ENCODE results near the gene RTEL1.

Gene RTEL1

DNA sequence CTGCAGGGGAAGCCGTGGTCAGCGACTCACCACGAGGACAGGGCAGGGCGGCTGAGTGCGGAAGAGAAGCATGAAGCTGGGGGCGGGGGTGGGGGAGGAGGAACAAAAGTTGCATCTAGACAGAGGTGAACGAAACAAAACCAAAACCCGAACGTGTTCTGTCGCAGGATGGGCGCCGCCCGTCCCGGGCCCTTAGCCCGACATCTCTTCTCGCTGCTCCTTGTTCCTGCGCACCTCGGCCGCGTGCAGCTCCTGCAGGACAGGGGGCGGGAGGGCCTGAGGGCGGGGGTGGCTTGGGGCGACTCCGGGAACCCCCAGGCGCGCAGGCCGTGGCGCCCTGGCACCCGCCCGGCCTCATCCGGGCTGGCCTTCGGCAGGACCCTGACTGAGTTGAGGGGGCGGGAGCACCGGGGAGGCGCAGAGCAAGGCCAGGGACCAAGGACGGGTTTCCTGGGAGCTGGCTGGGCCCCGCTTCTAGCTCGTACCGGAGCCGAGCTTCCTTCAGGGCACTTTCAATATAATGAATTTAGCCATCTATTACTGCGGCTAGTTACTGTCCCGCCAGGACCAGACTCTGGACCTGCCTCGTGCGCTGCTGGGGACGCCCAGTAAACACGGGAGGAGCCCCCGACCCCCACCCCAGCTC is 16.8 kb upstream of the RTEL1 start:
- H2AFZ ChIP-seq (ENCODE audit: low read length), result peak overlapping the region; percentile 91
- H3F3A ChIP-seq (ENCODE audit: insufficient read depth, low read length), result peaks cover 10% of the 10 kb centered on the region; the same call in 1 of the 2 replicates
- no peaks in the 10 kb centered on the region for H3K36me3 ChIP-seq (replicated peaks; ENCODE audit: insufficient read depth, low read length)
- no peaks in the 10 kb centered on the region for H4K20me1 ChIP-seq (ENCODE audit: insufficient read depth, low read length)
- peak overlapping the region; percentile 88 for H3K4me3 ChIP-seq (ENCODE audit: low read length)
- H3K79me2 ChIP-seq (ENCODE audit: low read length), result no peaks in the 10 kb centered on the region
- H3K27ac ChIP-seq (ENCODE audit: low read length), result peak overlapping the region; percentile 25; the same call in 1 of the 2 replicates
- no peaks in the 10 kb centered on the region for H3K9me2 ChIP-seq (replicated peaks; ENCODE audit: insufficient read depth, low read length)
- no peaks in the 10 kb centered on the region for H3K9me3 ChIP-seq (replicated peaks; ENCODE audit: insufficient read depth, low read length)
- DNase-seq, result peak; percentile 35
- peak overlapping the region; percentile 98 for H3K4me2 ChIP-seq (ENCODE audit: low read depth, low read length)
- TF ChIP-seq EZH2 (optimal IDR thresholded peaks at IDR 0.05; ENCODE audit: low read depth, low read length) (no peak), EZH2phosphoT487 (IDR thresholded peaks at IDR 0.05; ENCODE audit: low read length) (no peak)
- TF ChIP-seq, protein P1, sequence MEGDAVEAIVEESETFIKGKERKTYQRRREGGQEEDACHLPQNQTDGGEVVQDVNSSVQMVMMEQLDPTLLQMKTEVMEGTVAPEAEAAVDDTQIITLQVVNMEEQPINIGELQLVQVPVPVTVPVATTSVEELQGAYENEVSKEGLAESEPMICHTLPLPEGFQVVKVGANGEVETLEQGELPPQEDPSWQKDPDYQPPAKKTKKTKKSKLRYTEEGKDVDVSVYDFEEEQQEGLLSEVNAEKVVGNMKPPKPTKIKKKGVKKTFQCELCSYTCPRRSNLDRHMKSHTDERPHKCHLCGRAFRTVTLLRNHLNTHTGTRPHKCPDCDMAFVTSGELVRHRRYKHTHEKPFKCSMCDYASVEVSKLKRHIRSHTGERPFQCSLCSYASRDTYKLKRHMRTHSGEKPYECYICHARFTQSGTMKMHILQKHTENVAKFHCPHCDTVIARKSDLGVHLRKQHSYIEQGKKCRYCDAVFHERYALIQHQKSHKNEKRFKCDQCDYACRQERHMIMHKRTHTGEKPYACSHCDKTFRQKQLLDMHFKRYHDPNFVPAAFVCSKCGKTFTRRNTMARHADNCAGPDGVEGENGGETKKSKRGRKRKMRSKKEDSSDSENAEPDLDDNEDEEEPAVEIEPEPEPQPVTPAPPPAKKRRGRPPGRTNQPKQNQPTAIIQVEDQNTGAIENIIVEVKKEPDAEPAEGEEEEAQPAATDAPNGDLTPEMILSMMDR (IDR thresholded peaks at IDR 0.05; ENCODE audit: low read length), result no peak
- peaks cover 5% of the 10 kb centered on the region; the same call in 1 of the 2 replicates for H3K4me1 ChIP-seq (ENCODE audit: low read length)
- H3K27me3 ChIP-seq (replicated peaks; ENCODE audit: insufficient read depth, low read length), result no peaks in the 10 kb centered on the region; the same call in none of the 2 replicates
- H3K9ac ChIP-seq (ENCODE audit: low read length), result peak overlapping the region; percentile 74

DNA sequence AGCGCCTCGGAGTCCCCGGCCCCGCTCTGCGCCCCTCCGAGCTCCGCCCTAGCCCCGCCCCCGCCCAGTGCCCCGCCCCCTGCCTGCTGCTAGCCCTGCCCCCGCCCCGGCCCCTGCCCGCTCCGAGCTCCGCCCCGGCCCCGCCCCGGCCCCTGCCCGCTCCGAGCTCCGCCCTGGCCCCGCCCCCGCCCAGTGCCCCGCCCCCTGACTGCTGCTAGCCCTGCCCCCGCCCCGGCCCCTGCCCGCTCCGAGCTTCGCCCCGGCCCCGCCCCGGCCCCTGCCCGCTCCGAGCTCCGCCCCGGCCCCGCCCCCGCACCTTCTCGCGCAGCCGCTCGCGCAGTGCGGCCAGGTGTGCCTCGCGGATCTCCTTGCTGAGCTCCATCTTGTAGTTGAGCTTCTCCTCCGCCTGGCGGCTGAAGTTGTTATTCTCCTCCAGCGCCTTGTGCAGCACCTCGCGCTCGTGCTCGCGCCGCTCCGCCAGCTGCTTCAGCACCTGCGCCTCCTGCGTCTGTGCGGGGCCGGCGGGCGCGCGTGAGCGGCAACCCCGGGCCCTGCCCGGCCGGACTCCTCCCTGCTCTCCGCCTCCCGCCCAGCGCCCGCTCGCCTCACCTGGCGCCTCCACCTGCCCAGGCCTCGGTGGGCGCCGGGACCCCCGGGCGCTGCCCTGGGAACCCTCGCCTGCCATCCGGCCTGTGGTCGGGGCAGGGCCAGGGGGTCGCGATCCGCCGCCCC is 16.2 kb upstream of the RTEL1 start:
- peak overlapping the region; percentile 88 for H3K4me3 ChIP-seq (ENCODE audit: low read length)
- H3K36me3 ChIP-seq (replicated peaks; ENCODE audit: insufficient read depth, low read length), result no peaks in the 10 kb centered on the region
- peaks cover 4% of the 10 kb centered on the region for H3K27me3 ChIP-seq (replicated peaks; ENCODE audit: insufficient read depth, low read length)
- peaks cover 5% of the 10 kb centered on the region; the same call in 1 of the 2 replicates for H3K4me1 ChIP-seq (ENCODE audit: low read length)
- H3K9me2 ChIP-seq (replicated peaks; ENCODE audit: insufficient read depth, low read length), result no peaks in the 10 kb centered on the region
- no peaks in the 10 kb centered on the region for H4K20me1 ChIP-seq (ENCODE audit: insufficient read depth, low read length)
- peak overlapping the region; percentile 74; the same call in 1 of the 2 replicates for H3K9ac ChIP-seq (ENCODE audit: low read length)
- H3F3A ChIP-seq (ENCODE audit: insufficient read depth, low read length), result peaks cover 10% of the 10 kb centered on the region; the same call in 1 of the 2 replicates
- H2AFZ ChIP-seq (ENCODE audit: low read length), result peak overlapping the region; percentile 91
- H3K27ac ChIP-seq (ENCODE audit: low read length), result peak overlapping the region; percentile 30; the same call in 1 of the 2 replicates
- H3K79me2 ChIP-seq (ENCODE audit: low read length), result no peaks in the 10 kb centered on the region
- no peaks in the 10 kb centered on the region for H3K9me3 ChIP-seq (replicated peaks; ENCODE audit: insufficient read depth, low read length)
- TF ChIP-seq EZH2phosphoT487 (IDR thresholded peaks at IDR 0.05; ENCODE audit: low read length), result no peak
- no peak for TF ChIP-seq EZH2 (optimal IDR thresholded peaks at IDR 0.05; ENCODE audit: low read depth, low read length)
- TF ChIP-seq, protein P1 (IDR thresholded peaks at IDR 0.05; ENCODE audit: low read length), result peak; percentile 49
- peak; percentile 97 for DNase-seq
- H3K4me2 ChIP-seq (ENCODE audit: low read depth, low read length), result peak overlapping the region; percentile 98

DNA sequence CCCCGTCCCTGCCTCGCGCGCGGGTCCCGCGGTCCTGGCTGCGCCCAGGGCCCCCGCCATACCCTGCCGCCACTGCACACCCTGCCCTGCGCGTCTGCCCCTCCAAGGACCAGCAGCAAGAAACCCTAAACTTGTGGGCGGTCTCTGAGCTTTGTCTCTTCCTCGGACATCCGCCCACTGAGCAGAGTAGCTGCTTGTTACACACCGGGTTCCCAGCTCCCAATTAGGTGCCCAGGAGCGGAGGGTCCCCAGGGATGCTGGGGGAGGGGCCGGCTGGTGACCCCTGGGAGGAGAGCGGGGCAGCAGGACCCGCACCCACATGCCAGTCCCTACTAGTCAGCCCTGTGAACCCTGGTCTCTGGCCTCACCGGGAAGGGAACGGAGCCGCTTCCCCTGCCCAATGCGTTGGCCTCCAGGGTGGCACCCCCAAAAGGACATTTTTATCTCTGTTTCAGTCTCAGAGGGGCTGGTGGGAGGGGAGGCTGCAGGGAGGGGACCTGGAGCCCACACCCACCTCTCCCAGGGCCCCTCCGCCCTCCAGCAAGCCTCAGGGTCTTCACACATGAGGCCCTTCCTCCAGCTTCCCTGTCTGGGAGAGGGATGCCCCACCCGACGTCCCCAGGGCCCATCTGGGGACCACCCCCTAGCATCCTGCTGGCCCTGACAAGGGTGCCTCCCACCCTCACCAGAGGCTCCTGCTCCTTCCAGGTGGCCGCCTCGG is 15.4 kb upstream of the RTEL1 start:
- Histone ChIP-seq H3K9me3 (replicated peaks; ENCODE audit: insufficient read depth, low read length) (no peaks in the 10 kb centered on the region), H3K79me2 (ENCODE audit: low read length) (no peaks in the 10 kb centered on the region), H2AFZ (ENCODE audit: low read length) (peak overlapping the region; percentile 67), H3K27me3 (replicated peaks; ENCODE audit: insufficient read depth, low read length) (peaks cover 4% of the 10 kb centered on the region), H3K9ac (ENCODE audit: low read length) (peak overlapping the region; percentile 56; the same call in 1 of the 2 replicates), H4K20me1 (ENCODE audit: insufficient read depth, low read length) (no peaks in the 10 kb centered on the region), H3K4me1 (ENCODE audit: low read length) (peaks cover 5% of the 10 kb centered on the region; the same call in 1 of the 2 replicates), H3F3A (ENCODE audit: insufficient read depth, low read length) (peaks cover 10% of the 10 kb centered on the region; the same call in 1 of the 2 replicates), H3K4me3 (ENCODE audit: low read length) (peak overlapping the region; percentile 56), H3K27ac (ENCODE audit: low read length) (peak overlapping the region; percentile 30; the same call in 1 of the 2 replicates), H3K4me2 (ENCODE audit: low read depth, low read length) (peak overlapping the region; percentile 95), H3K9me2 (replicated peaks; ENCODE audit: insufficient read depth, low read length) (no peaks in the 10 kb centered on the region), H3K36me3 (replicated peaks; ENCODE audit: insufficient read depth, low read length) (no peaks in the 10 kb centered on the region)
- DNase-seq, result peak; percentile 41
- TF ChIP-seq EZH2 (optimal IDR thresholded peaks at IDR 0.05; ENCODE audit: low read depth, low read length) (no peak), EZH2phosphoT487 (IDR thresholded peaks at IDR 0.05; ENCODE audit: low read length) (no peak)
- TF ChIP-seq, protein P1 (IDR thresholded peaks at IDR 0.05; ENCODE audit: low read length), result no peak

All from MM.1S (cell line).